CD4-positive, CD25-positive, alpha-beta regulatory T cell (primary cell): Measurements from ENCODE around the gene PTTG1IP2. TPM values are rescaled to one million over a fixed set of nuclear protein-coding genes. Genes with fewer than 3 reads are reported as not detected.

Experiments used
- ATAC-seq, 2 donors: fragments of 150-1000 bp; cut with Tn5 transposase; one replicate each; pipeline ENCODE4 v1.10.0; 2021; ENCODE audit warnings: low read depth in 2 of 2, moderate number of reproducible peaks in 2 of 2, moderate library complexity in 1 of 2
- DNase-seq, 3 donors: peaks; one replicate each; pipeline versions ENCODE4 v3.0.0 to v3.0.0-alpha.2; 2012 to 2022; ENCODE audit warnings: mixed read lengths in 1 of 3
- H3K27ac ChIP-seq: one replicate; pipeline ENCODE4 v1.7.0; 2013; ENCODE audit warnings: mild to moderate bottlenecking, low read length; ENCODE audit not compliant: insufficient read depth, poor library complexity, severe bottlenecking
- H3K27me3 ChIP-seq: one replicate; pipeline ENCODE4 v1.7.0; 2013; ENCODE audit warnings: low read length; ENCODE audit not compliant: control insufficient read depth, insufficient read depth
- H3K36me3 ChIP-seq: one replicate; pipeline ENCODE4 v1.7.0; 2013; ENCODE audit warnings: mild to moderate bottlenecking, low read length, moderate library complexity; ENCODE audit not compliant: control insufficient read depth, insufficient read depth
- H3K4me1 ChIP-seq: 2 replicates; pipeline ENCODE4 v1.7.0; 2013; ENCODE audit warnings: mild to moderate bottlenecking, low read length; ENCODE audit not compliant: insufficient read depth, control insufficient read depth, poor library complexity, severe bottlenecking
- H3K4me3 ChIP-seq: one replicate; pipeline ENCODE4 v1.7.0; 2013; ENCODE audit warnings: low read depth, mild to moderate bottlenecking, low read length, moderate library complexity
- H3K9me3 ChIP-seq, 2 experiments: 1 replicate in 1 of 2; 2 replicates in 1 of 2; pipeline ENCODE4 v1.7.0; 2013; ENCODE audit warnings: low read length in 2 of 2, mild to moderate bottlenecking in 1 of 2, moderate library complexity in 1 of 2; ENCODE audit not compliant: control insufficient read depth in 2 of 2
- H3K27ac Mint-ChIP-seq, 3 donors: one replicate each; pipeline ENCODE4 v1.8.0; 2020 to 2022; ENCODE audit warnings: mild to moderate bottlenecking in 3 of 3, mixed read lengths in 3 of 3, moderate library complexity in 2 of 3
- H3K27me3 Mint-ChIP-seq: one replicate; pipeline ENCODE4 v1.8.0; 2022; ENCODE audit warnings: mild to moderate bottlenecking, mixed read lengths
- H3K36me3 Mint-ChIP-seq: one replicate; pipeline ENCODE4 v1.8.0; 2020; ENCODE audit warnings: mixed read lengths
- H3K4me1 Mint-ChIP-seq, 4 donors: one replicate each; pipeline ENCODE4 v1.8.0; 2020 to 2022; ENCODE audit warnings: mixed read lengths in 4 of 4, mild to moderate bottlenecking in 1 of 4
- H3K4me3 Mint-ChIP-seq, 4 donors: one replicate each; pipeline ENCODE4 v1.8.0; 2020 to 2022; ENCODE audit warnings: mild to moderate bottlenecking in 4 of 4, mixed read lengths in 4 of 4, moderate library complexity in 3 of 4
- H3K9me3 Mint-ChIP-seq, 7 donors: one replicate each; pipeline ENCODE4 v1.8.0; 2020 to 2022; ENCODE audit warnings: mixed read lengths in 7 of 7, mild to moderate bottlenecking in 3 of 7, moderate library complexity in 2 of 7
- polyA plus RNA-seq, 4 donors: library from polyadenylated mRNA; unstranded; fragments of 300-500 nt; fragmentation: Illumina TruSeq; gene quantifications; one replicate each; pipeline ENCODE4 v1.2.3, GENCODE V29; 2021
- total RNA-seq: library from RNA; stranded (reverse); gene quantifications from one replicate; pipeline ENCODE4 v1.2.3, GENCODE V29; 2022

The PTTG1IP2 gene
- total RNA-seq (not detected), polyA plus RNA-seq (not detected)

GRCh38 chr7:90469554-90469953 lies at the start of gene PTTG1IP2:
TSS of gene PTTG1IP2 (plus strand) at chr7:90469639. CDS start at chr7:90469787, 148 bp downstream.
- DNase-seq: no peak
- H3K36me3 Mint-ChIP-seq: no peaks in the 10 kb centered on the region

GRCh38 chr7:90421651-90422050 lies 47.8 kb upstream of the PTTG1IP2 start:
- Mint-ChIP-seq H3K4me1 (peaks cover 2 to 8% (median 5%) of the 10 kb centered on the region in 4 donors), H3K27me3 (no peaks in the 10 kb centered on the region), H3K27ac (no peak overlapping the region), H3K36me3 (no peaks in the 10 kb centered on the region), H3K4me3 (no peak overlapping the region), H3K9me3 (no peaks in the 10 kb centered on the region)
- ATAC-seq (no peak), DNase-seq (no peak)
- no peaks in the 10 kb centered on the region for H3K9me3 ChIP-seq
- H3K27me3 ChIP-seq: no peaks in the 10 kb centered on the region
- H3K27ac ChIP-seq: no peak overlapping the region
- no peaks in the 10 kb centered on the region for H3K36me3 ChIP-seq
- no peak overlapping the region for H3K4me3 ChIP-seq
- no peaks in the 10 kb centered on the region for H3K4me1 ChIP-seq

More at GRCh38 chr7:90469554-90469953, at the start of gene PTTG1IP2:
- H3K9me3 Mint-ChIP-seq: peaks cover 0 to 12% (median 4%) of the 10 kb centered on the region in 7 donors
- no peaks in the 10 kb centered on the region for H3K4me1 Mint-ChIP-seq
- Histone ChIP-seq H3K9me3 (no peaks in the 10 kb centered on the region), H3K4me3 (no peak within 1 kb of the TSS), H3K27ac (no peak within 1 kb of the TSS), H3K36me3 (no peaks in the 10 kb centered on the region), H3K27me3 (no peaks in the 10 kb centered on the region), H3K4me1 (no peaks in the 10 kb centered on the region)
- H3K27me3 Mint-ChIP-seq: peaks cover 10% of the 10 kb centered on the region
- ATAC-seq: no peak
- no peak within 1 kb of the TSS for H3K27ac Mint-ChIP-seq
- H3K4me3 Mint-ChIP-seq: no peak within 1 kb of the TSS

- no peak overlapping the region for H3K27ac ChIP-seq
- no peaks in the 10 kb centered on the region for H3K27me3 ChIP-seq
- H3K36me3 ChIP-seq: no peaks in the 10 kb centered on the region
- H3K4me3 Mint-ChIP-seq: no peak overlapping the region
- H3K4me1 Mint-ChIP-seq: peaks cover 2 to 8% (median 5%) of the 10 kb centered on the region in 4 donors
- DNase-seq (peak in 1 of 3 donors; percentile 17), ATAC-seq (no peak)
- H3K9me3 Mint-ChIP-seq: no peaks in the 10 kb centered on the region
- H3K27ac Mint-ChIP-seq: no peak overlapping the region
- H3K27me3 Mint-ChIP-seq: no peaks in the 10 kb centered on the region
- H3K36me3 Mint-ChIP-seq: no peaks in the 10 kb centered on the region
- H3K9me3 ChIP-seq: no peaks in the 10 kb centered on the region
- no peaks in the 10 kb centered on the region for H3K4me1 ChIP-seq
- no peak overlapping the region for H3K4me3 ChIP-seq
These were observed 44.7 kb upstream of the PTTG1IP2 start for GRCh38 chr7:90424720-90425119.

GRCh38 chr7:90425376-90425775 lies 44.1 kb upstream of the PTTG1IP2 start:
- Histone ChIP-seq H3K4me1 (no peaks in the 10 kb centered on the region), H3K27me3 (no peaks in the 10 kb centered on the region), H3K4me3 (no peak overlapping the region), H3K27ac (no peak overlapping the region), H3K9me3 (no peaks in the 10 kb centered on the region), H3K36me3 (no peaks in the 10 kb centered on the region)
- H3K27me3 Mint-ChIP-seq: no peaks in the 10 kb centered on the region
- no peaks in the 10 kb centered on the region for H3K36me3 Mint-ChIP-seq
- DNase-seq (peak in 1 of 3 donors; percentile 38), ATAC-seq (peak in 1 of 2 donors; percentile 28)
- H3K27ac Mint-ChIP-seq: no peak overlapping the region
- H3K9me3 Mint-ChIP-seq: no peaks in the 10 kb centered on the region
- H3K4me1 Mint-ChIP-seq: peaks cover 2 to 8% (median 5%) of the 10 kb centered on the region in 4 donors
- H3K4me3 Mint-ChIP-seq: no peak overlapping the region

GRCh38 chr7:90430614-90431460 lies 38.6 kb upstream of the PTTG1IP2 start:
- no peak for ATAC-seq
- Histone ChIP-seq H3K27ac (no peak overlapping the region), H3K4me1 (no peaks in the 10 kb centered on the region), H3K4me3 (no peak overlapping the region), H3K36me3 (no peaks in the 10 kb centered on the region), H3K27me3 (no peaks in the 10 kb centered on the region), H3K9me3 (peaks cover 0 to 11% of the 10 kb centered on the region in 2 experiments)
- Mint-ChIP-seq H3K9me3 (peaks cover 0 to 6% (median 3%) of the 10 kb centered on the region in 7 donors), H3K27ac (peak overlapping the region in 1 of 3 donors; percentile 65), H3K4me1 (peaks cover 0 to 3% (median 0%) of the 10 kb centered on the region in 4 donors), H3K36me3 (no peaks in the 10 kb centered on the region), H3K4me3 (no peak overlapping the region), H3K27me3 (no peaks in the 10 kb centered on the region)
- no peak for DNase-seq

GRCh38 chr7:90432752-90433151 lies 36.7 kb upstream of the PTTG1IP2 start:
- ATAC-seq (no peak), DNase-seq (no peak)
- peaks cover 0 to 6% (median 3%) of the 10 kb centered on the region in 7 donors for H3K9me3 Mint-ChIP-seq
- Histone ChIP-seq H3K4me3 (no peak overlapping the region), H3K4me1 (no peaks in the 10 kb centered on the region), H3K9me3 (peaks cover 0 to 11% of the 10 kb centered on the region in 2 experiments), H3K36me3 (no peaks in the 10 kb centered on the region), H3K27ac (no peak overlapping the region), H3K27me3 (no peaks in the 10 kb centered on the region)
- H3K4me3 Mint-ChIP-seq: no peak overlapping the region
- no peak overlapping the region for H3K27ac Mint-ChIP-seq
- H3K27me3 Mint-ChIP-seq: no peaks in the 10 kb centered on the region
- no peaks in the 10 kb centered on the region for H3K4me1 Mint-ChIP-seq
- no peaks in the 10 kb centered on the region for H3K36me3 Mint-ChIP-seq

- ATAC-seq (no peak), DNase-seq (no peak)
- no peak overlapping the region for H3K27ac ChIP-seq
- peaks cover 0 to 11% of the 10 kb centered on the region in 2 experiments for H3K9me3 ChIP-seq
- H3K27me3 Mint-ChIP-seq: no peaks in the 10 kb centered on the region
- no peaks in the 10 kb centered on the region for H3K4me1 Mint-ChIP-seq
- H3K4me3 Mint-ChIP-seq: no peak overlapping the region
- no peaks in the 10 kb centered on the region for H3K36me3 ChIP-seq
- H3K27me3 ChIP-seq: no peaks in the 10 kb centered on the region
- H3K4me3 ChIP-seq: no peak overlapping the region
- no peak overlapping the region for H3K27ac Mint-ChIP-seq
- H3K4me1 ChIP-seq: no peaks in the 10 kb centered on the region
- H3K36me3 Mint-ChIP-seq: no peaks in the 10 kb centered on the region
- H3K9me3 Mint-ChIP-seq: peaks cover 0 to 6% (median 3%) of the 10 kb centered on the region in 7 donors
These were observed 36.2 kb upstream of the PTTG1IP2 start for GRCh38 chr7:90433221-90433620.

GRCh38 chr7:90445633-90446032 lies 23.8 kb upstream of the PTTG1IP2 start:
- Mint-ChIP-seq H3K4me1 (peaks cover 0 to 4% (median 0%) of the 10 kb centered on the region in 4 donors), H3K4me3 (no peak overlapping the region), H3K27ac (no peak overlapping the region), H3K9me3 (no peaks in the 10 kb centered on the region), H3K27me3 (peaks cover 5% of the 10 kb centered on the region), H3K36me3 (no peaks in the 10 kb centered on the region)
- Histone ChIP-seq H3K4me1 (no peaks in the 10 kb centered on the region), H3K27me3 (no peaks in the 10 kb centered on the region), H3K27ac (no peak overlapping the region), H3K4me3 (no peak overlapping the region), H3K9me3 (no peaks in the 10 kb centered on the region), H3K36me3 (no peaks in the 10 kb centered on the region)
- ATAC-seq: no peak
- no peak for DNase-seq
